Thyroid gland (tissue), 4 donors: Measurements from ENCODE around the gene REC114. TPM values are rescaled to one million over a fixed set of nuclear protein-coding genes. Genes with fewer than 3 reads are reported as not detected.

Experiments
- total RNA-seq, 4 donors: library from RNA; depleted of rRNA; stranded (reverse); fragments of >200 nt; gene quantifications; one replicate each; pipeline ENCODE4 v1.2.3, GENCODE V29; 2016

Gene REC114
- total RNA-seq, 4 donors from 2014 or later: not detected

Other genes starting within 250 kb of the REC114 start
- gene HCN4, start 74.2 kb upstream of the REC114 start, total RNA-seq: under 1 TPM in 2 of 4 donors, not detected in 2; under 0.01 to 0.10 TPM
- gene NPTN, start 190.2 kb downstream of the REC114 start, total RNA-seq: 100 to 1,000 TPM in 3 of 4 donors, 10 to 100 TPM in 1; 86.7 to 134 (median 124) TPM
- gene CD276, start 241.2 kb downstream of the REC114 start, total RNA-seq: 10 to 100 TPM; 22.6 to 39.5 (median 28.9) TPM